Heart left ventricle (tissue), 16 donors: ENCODE data around the gene CDH12. TPM values are rescaled to one million over a fixed set of nuclear protein-coding genes. Genes with fewer than 3 reads are reported as not detected.
"Not testable (repeated sequence)": the region's sequence is repeated elsewhere in the genome, so short reads cannot be mapped to it uniquely, and the experiment has no call there.

Experiments used
- ATAC-seq, 4 donors: fragments of 200-7000 bp; cut with Tn5 transposase; one replicate each; pipeline ENCODE4 v1.9.1; 2020 to 2022; ENCODE audit warnings: moderate library complexity in 4 of 4, mild to moderate bottlenecking in 3 of 4, moderate number of reproducible peaks in 1 of 4
- DNase-seq, 5 donors: peaks; one replicate each; pipeline ENCODE4 v3.0.0-alpha.2; 2020
- H3K27ac ChIP-seq, 12 donors: fragments of 200-600 bp; sonication (generic) in 4 of 12; one replicate each; pipeline versions ENCODE4 v1.5.0 to v1.8.0; 2016 to 2022; ENCODE audit warnings: mild to moderate bottlenecking in 2 of 12
- H3K27me3 ChIP-seq, 9 donors: fragments of 200-600 bp; sonication (generic) in 2 of 9; one replicate each; pipeline versions ENCODE4 v1.5.1 to v1.8.0; 2016 to 2022; ENCODE audit warnings: mild to moderate bottlenecking in 3 of 9
- H3K36me3 ChIP-seq, 9 donors: fragments of 200-600 bp; sonication (generic) in 2 of 9; one replicate each; pipeline versions ENCODE4 v1.5.0 to v1.8.0; 2018 to 2022; ENCODE audit warnings: mild to moderate bottlenecking in 2 of 9
- H3K4me1 ChIP-seq, 12 donors: fragments of 200-600 bp; sonication (generic) in 4 of 12; one replicate each; pipeline versions ENCODE4 v1.5.0 to v1.8.0; 2016 to 2022; ENCODE audit warnings: mild to moderate bottlenecking in 3 of 12
- H3K4me3 ChIP-seq, 12 donors: fragments of 200-600 bp; sonication (generic) in 4 of 12; one replicate each; pipeline versions ENCODE4 v1.5.0 to v1.8.0; 2017 to 2022; ENCODE audit warnings: mild to moderate bottlenecking in 9 of 12, moderate library complexity in 4 of 12
- H3K9me3 ChIP-seq, 12 donors: fragments of 200-600 bp; sonication (generic) in 4 of 12; one replicate each; pipeline versions ENCODE4 v1.5.0 to v1.8.0; 2016 to 2022; ENCODE audit warnings: mild to moderate bottlenecking in 1 of 12
- POLR2A ChIP-seq, 2 donors: fragments of 450-650 bp; IDR thresholded peaks; one replicate each; pipeline ENCODE4 v1.6.1; 2017; ENCODE audit warnings: antibody characterized with exemption in 2 of 2, mild to moderate bottlenecking in 2 of 2, moderate library complexity in 2 of 2
- WGBS, 4 donors: extraction: QIAGEN DNeasy Blood & Tissue Kit in 2 of 4; methylation state at CpG; one replicate each; pipeline versions ENCODE4 v1.1.5 to v1.1.7; 2013 to 2018; 5-methylcytosine and 5-hydroxymethylcytosine counted together
- intact Hi-C, 10 donors: fragments of 100-400 bp; cut with DNase I; formaldehyde crosslinking; loops; one replicate each; pipeline versions ENCODE4 v1.11.1 to v1.14.2; 2022
- polyA plus RNA-seq, 2 donors: library from polyadenylated mRNA; stranded (reverse); fragments of 200-250 nt; gene quantifications; one replicate each; pipeline ENCODE4 v1.2.3, GENCODE V29; 2013
- total RNA-seq, 9 donors: library from RNA; depleted of rRNA in 2 of 9; stranded (reverse); fragments of >200 nt in 2 of 9; fragmentation: NEBNext Ultra II Directional in 3 of 9; extraction: Animal tissue kit (Norgen Biotek cat#: 25700) in 3 of 9; gene quantifications; one replicate each; pipeline versions ENCODE4 v1.1.0 to v1.2.4, GENCODE V29; 2016 to 2023
- TF ChIP-seq, protein P1 (sequence below), 12 donors: fragments of 200-600 bp; sonication (generic) in 4 of 12; IDR thresholded peaks; one replicate each; pipeline versions ENCODE4 v1.5.0 to v1.8.0; 2018 to 2022; ENCODE audit warnings: antibody characterized with exemption in 12 of 12, mild to moderate bottlenecking in 5 of 12
- donor health status: ischemic (EF 13 %, LVEDD 7.1; RV severe dilation, severe dysfunction).
- donor health status: healthy with polysubstance abuse.
- donor health status: DM: no; HTN: yes; CAD: no.
- donor health status: DM: no; HTN: no; CAD: no.
- donor health status: ischemic (EF 25% LVEDD 6.9; RV normal size, moderate dysfunction).
- donor health status: ischemic (EF 25% LVEDD 5.7; RV mildly dilated, moderate dysfunction).
- donor health status: healthy.
- donor health status: DM: yes; HTN: yes; CAD: no.
- donor health status: ischemic (EF 35%, LVEDD 5.7; RV mildly dilated, moderate dysfunction).
- donor health status: nonischemic (EF 11% LVEDD 7.7; RV severe dilation, severe dysfunction).
- donor health status: DM: yes; HTN: yes; CAD: no.
- donor health status: PGD.
- donor health status: ischemic (EF 29% LVEDD 5.4; RV normal size, mild dysfunction).
- donor health status: nonischemic (EF 23%, LVEDD 6.1; RV moderate dilation, normal function).

The CDH12 gene
- total and polyA plus RNA-seq, 11 donors, result 0.11 TPM; not detected in 10

DNA sequence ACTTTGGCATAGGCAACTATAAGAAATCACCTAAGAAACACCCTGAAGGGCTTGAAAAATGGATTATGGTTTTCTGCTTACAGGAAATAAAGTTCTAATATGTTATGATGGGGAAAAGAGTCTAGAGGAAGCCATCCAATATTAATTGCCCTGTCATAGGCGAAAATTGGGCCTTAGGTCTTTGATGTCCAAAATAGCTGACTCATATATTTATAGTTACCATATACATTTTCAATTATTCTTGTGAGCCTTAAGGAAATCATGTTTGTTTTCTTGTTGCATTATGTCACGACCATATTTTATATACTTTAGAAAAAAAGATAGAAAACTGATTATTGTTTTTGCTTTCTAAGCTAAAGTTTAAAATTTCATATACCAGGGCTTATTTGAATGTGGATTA lies 509.1 kb downstream of the CDH12 start:
- H3K27ac ChIP-seq, result no peak overlapping the region
- ATAC-seq, result no peak
- H3K9me3 ChIP-seq, result no peaks in the 10 kb centered on the region
- H3K36me3 ChIP-seq, result no peaks in the 10 kb centered on the region
- H3K27me3 ChIP-seq, result no peaks in the 10 kb centered on the region
- TF ChIP-seq, protein P1, sequence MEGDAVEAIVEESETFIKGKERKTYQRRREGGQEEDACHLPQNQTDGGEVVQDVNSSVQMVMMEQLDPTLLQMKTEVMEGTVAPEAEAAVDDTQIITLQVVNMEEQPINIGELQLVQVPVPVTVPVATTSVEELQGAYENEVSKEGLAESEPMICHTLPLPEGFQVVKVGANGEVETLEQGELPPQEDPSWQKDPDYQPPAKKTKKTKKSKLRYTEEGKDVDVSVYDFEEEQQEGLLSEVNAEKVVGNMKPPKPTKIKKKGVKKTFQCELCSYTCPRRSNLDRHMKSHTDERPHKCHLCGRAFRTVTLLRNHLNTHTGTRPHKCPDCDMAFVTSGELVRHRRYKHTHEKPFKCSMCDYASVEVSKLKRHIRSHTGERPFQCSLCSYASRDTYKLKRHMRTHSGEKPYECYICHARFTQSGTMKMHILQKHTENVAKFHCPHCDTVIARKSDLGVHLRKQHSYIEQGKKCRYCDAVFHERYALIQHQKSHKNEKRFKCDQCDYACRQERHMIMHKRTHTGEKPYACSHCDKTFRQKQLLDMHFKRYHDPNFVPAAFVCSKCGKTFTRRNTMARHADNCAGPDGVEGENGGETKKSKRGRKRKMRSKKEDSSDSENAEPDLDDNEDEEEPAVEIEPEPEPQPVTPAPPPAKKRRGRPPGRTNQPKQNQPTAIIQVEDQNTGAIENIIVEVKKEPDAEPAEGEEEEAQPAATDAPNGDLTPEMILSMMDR (IDR thresholded peaks at IDR 0.05), result no peak
- no peak for TF ChIP-seq POLR2A (IDR thresholded peaks at IDR 0.05)
- 50 to 61% (median 54%) methylated on average over 2 of the region's 2 CpGs for WGBS, 4 donors
- intact Hi-C loops, result no loop called here
- H3K4me3 ChIP-seq, result no peak overlapping the region
- no peak for DNase-seq
- H3K4me1 ChIP-seq, result no peaks in the 10 kb centered on the region

DNA sequence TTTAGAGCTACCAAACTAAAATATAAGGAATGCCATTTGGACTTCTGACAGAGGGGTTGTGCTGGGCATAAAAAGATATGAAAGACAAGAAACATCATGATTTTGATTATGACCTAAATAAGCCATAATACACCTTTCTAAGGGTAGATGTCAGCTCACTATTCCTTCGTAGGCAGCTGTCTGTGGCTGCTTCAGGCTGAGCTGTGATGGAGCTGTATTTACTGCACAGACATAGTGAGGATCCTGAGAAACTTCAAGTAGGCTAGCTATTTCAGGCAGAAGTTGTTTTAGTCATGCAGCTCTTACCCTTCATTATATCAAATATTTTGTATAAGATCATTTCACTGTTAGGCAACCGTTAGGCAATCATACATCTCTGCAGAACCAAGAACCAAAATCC lies 511.7 kb downstream of the CDH12 start:
- H3K9me3 ChIP-seq, result peaks cover 0 to 4% (median 0%) of the 10 kb centered on the region in 12 donors
- TF ChIP-seq, protein P1 (IDR thresholded peaks at IDR 0.05), result no peak
- no peak for TF ChIP-seq POLR2A (IDR thresholded peaks at IDR 0.05)
- H3K4me1 ChIP-seq, result no peaks in the 10 kb centered on the region
- H3K27me3 ChIP-seq, result no peaks in the 10 kb centered on the region
- 70 to 91% (median 72%) methylated on average over 2 of the region's 2 CpGs for WGBS, 4 donors
- no peak for DNase-seq
- ATAC-seq, result no peak
- no peak overlapping the region for H3K4me3 ChIP-seq
- H3K36me3 ChIP-seq, result no peaks in the 10 kb centered on the region
- H3K27ac ChIP-seq, result no peak overlapping the region
- intact Hi-C loops, result no loop called here

DNA sequence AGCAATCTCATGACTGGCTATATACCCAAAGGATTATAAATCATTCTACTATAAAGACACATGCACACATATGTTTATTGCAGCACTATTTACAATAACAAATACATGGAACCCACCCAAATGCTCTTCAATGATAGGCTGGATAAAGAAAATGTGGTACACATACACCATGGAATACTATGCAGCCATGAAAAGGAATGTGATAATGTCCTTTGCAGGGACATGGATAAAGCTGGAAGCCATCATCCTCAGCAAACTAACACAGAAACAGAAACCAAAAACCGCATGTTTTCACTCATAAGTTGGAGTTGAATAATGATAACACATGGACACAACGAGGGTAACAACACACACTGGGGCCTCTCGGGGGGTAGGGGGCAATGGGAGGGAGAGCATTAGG lies 520.2 kb downstream of the CDH12 start:
- H3K4me3 ChIP-seq, H3K27me3 ChIP-seq, H3K4me1 ChIP-seq, DNase-seq, H3K36me3 ChIP-seq, H3K27ac ChIP-seq, intact Hi-C loops, ATAC-seq: not testable (repeated sequence)
- WGBS, 4 donors, result 76 to 90% (median 80%) methylated on average over 3 of the region's 3 CpGs
- H3K9me3 ChIP-seq, result peaks cover 0 to 16% (median 3%) of the 10 kb centered on the region in 12 donors

DNA sequence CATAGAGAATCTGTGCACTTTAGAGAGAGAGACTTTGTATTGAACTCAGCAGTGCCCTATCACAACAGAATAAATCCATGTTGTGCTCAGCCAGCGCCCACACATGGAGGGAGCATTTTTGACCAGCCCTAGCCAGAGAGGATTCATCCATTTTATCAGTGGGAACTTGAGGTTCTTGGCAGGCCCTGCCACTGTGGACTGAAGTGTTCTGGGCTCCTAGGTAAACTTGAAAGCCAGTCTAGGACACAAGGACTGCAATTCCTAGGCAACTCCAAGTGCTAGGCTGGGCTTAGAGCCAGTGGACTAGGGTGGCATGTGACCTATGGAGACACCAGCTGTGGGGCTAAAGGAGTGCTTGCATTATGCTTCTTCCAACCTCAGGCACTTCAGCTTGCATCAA lies 523.5 kb downstream of the CDH12 start:
- DNase-seq (no peak), ATAC-seq (peak in 1 of 4 donors; percentile 22)
- 64 to 86% (median 74%) methylated on average over 1 of the region's 1 CpG for WGBS, 4 donors
- H3K4me3 ChIP-seq, result no peak overlapping the region
- H3K27me3 ChIP-seq, result no peaks in the 10 kb centered on the region
- no peak overlapping the region for H3K27ac ChIP-seq
- TF ChIP-seq, protein P1 (IDR thresholded peaks at IDR 0.05), result no peak
- no peak for TF ChIP-seq POLR2A (IDR thresholded peaks at IDR 0.05)
- H3K4me1 ChIP-seq, result no peaks in the 10 kb centered on the region
- peaks cover 0 to 9% (median 0%) of the 10 kb centered on the region in 12 donors for H3K9me3 ChIP-seq
- H3K36me3 ChIP-seq, result no peaks in the 10 kb centered on the region
- intact Hi-C loops, result no loop called here

DNA sequence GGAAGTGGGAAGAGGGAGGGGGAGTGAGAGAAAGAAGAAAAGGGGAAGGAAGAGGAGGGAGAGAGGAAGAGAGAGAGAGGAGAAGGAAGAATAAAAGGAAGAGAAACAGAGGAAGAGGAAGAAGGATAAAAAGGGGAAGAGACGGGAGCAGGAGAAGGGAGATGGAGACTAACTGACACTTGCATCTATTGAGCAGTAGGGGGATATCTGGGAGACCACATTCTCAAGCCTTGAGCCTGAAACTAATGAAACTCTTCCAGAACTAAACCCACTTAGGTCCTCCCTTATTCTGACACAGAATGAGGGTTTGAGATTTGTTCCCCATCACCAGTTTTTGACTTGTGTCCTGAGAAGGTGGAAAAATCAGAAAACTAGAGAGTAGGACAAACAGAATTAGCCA lies 533.3 kb downstream of the CDH12 start:
- no peaks in the 10 kb centered on the region for H3K36me3 ChIP-seq
- ATAC-seq, result no peak
- intact Hi-C loops, result no loop called here
- H3K27ac ChIP-seq, result no peak overlapping the region
- no peak for DNase-seq
- H3K4me3 ChIP-seq, result no peak overlapping the region
- no peaks in the 10 kb centered on the region for H3K27me3 ChIP-seq
- TF ChIP-seq, protein P1 (IDR thresholded peaks at IDR 0.05), result no peak
- TF ChIP-seq POLR2A (IDR thresholded peaks at IDR 0.05), result no peak
- WGBS, 4 donors, result 26 to 42% (median 28%) methylated on average over 1 of the region's 1 CpG
- no peaks in the 10 kb centered on the region for H3K9me3 ChIP-seq
- no peaks in the 10 kb centered on the region for H3K4me1 ChIP-seq
